Activated T-cell treated with anti-CD3 and anti-CD28 coated beads, Interleukin-2, amount 50 U/mL, for 1 hour (primary cell): Measurements from ENCODE around the gene KRT8.
"Not testable (repeated sequence)": the region's sequence is repeated elsewhere in the genome, so short reads cannot be mapped to it uniquely, and the experiment has no call there.

Experiments used
- DNase-seq: peaks from one replicate; pipeline ENCODE4 v3.0.0-alpha.2; 2020

The KRT8 gene

DNA sequence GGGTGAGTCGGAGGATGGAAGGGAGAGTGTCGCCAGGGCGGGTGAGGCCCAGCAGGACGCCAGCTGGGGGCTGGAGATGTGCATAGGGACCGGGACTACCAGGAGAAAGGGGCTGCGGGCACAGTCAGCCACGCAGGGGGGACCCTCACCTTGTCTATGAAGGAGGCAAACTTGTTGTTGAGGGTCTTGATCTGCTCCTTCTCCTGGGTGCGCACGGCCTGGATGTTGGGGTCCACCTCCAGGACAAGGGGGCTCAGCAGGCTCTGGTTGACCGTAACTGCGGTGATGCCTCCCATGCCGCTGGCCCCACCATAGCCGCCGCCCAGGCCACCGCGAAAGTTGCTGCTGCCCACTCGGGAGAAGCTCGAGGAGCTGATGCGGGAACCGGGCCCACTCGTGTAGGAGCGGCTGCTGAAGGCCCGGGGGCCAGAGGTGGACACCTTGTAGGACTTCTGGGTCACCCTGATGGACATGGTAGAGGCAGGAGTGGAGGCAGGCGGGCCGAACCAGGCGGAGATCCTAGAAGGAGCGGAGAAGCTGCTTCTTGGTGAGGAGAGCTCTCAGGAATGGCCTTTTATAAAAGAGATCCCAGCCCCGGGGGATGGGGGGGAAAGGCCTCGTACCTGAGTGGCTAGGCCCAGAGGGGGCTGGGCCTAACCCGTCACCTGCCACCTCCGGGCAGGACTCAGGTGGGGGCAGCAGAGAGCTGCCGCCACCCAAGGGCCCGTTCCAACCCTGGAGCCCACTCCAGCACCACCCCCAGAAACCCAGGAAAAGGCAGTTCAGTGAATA is at the start of gene KRT8:
TSS of gene KRT8 (minus strand) at position 568 of the 792 bp plus-strand sequence. CDS start at position 473, 95 bp downstream.
- DNase-seq, result not testable (repeated sequence)

DNA sequence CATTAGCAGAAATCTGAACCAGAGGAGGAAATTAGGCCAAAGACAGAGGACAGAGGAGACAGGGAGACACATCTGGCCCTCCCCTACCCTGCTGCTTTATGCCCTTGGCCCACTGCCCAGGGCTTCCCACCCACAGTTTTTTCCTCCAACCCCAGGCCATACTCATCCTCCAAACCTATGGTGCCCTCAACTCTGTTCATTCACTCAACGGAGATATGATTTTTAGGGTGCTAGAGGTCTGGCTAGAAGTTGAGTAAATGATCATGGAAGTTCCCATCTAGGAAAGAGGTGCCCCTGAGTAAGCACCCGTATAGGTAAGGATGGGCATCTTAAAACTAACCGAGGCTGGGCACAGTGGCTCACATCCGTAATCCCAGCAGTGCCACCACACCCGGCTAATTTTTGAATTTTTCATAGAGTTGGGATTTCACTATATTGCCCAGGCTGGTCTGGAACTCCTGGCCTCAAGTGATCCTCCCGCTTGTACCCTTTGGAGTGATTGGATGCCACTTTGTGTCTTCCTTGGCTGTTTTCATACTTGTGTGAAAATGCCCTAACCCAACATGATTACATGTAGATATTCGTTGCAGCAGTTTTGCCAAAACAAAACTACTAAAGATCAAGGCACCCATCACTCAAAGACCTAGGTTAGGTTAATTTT is 48.4 kb upstream of the KRT8 start:
- no peak for DNase-seq

DNA sequence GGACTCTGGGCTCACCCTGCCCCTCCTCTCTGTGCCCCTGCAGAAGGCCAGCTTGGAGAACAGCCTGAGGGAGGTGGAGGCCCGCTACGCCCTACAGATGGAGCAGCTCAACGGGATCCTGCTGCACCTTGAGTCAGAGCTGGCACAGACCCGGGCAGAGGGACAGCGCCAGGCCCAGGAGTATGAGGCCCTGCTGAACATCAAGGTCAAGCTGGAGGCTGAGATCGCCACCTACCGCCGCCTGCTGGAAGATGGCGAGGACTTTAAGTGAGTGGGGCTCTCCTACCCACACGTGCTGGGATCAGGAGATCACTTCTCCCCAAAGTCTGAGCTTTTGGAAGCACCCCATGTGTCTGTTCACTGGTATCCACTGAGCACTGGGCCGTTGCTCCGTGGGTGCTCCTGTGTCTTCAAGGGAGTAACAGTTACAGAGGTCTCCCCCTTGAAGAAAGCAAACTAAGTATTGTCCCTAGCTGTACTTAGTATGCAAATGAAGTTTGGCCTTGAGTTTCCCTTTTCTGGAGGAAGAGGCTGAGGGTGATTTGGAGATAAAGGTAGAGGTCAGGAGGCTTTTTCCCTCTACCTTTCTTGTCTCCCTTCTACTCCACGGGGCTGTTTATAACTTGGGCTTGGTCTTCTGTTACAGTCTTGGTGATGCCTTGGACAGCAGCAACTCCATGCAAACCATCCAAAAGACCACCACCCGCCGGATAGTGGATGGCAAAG is 47.4 kb upstream of the KRT8 start:
- DNase-seq, result no peak

DNA sequence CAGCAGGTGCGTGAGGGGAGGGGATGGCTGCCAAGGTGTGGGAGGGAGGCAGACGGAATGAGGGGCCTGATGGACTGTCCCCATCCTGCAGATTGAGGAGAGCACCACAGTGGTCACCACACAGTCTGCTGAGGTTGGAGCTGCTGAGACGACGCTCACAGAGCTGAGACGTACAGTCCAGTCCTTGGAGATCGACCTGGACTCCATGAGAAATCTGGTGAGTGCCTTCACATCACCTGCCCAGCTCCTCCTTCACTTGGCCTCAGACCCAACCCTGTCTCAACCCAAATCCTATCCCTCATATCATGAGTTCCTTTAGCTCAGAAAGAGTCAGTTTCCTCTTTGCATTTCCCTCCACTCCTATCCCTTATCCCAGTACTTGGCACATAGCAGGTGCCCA is 46.8 kb upstream of the KRT8 start:
- DNase-seq, result no peak

DNA sequence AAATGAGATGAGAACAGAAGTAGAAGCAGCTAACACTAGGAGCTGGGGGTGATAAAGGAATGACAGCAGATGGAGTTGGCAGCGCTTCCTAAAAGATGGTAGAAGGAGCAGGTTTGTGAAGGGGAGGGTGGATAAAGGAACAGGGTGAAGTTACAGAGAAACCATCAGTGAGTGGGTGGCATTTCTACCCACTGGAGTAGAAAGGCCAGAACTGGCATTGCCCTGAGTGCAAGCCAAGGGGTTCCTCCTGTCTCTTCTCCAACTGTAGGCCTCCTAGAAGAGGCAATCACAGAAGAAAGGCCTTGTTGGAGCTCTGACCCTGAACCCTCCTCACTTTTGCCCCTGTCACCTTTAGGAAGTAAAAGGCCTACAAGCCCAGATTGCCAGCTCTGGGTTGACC is 46.2 kb upstream of the KRT8 start:
- no peak for DNase-seq

DNA sequence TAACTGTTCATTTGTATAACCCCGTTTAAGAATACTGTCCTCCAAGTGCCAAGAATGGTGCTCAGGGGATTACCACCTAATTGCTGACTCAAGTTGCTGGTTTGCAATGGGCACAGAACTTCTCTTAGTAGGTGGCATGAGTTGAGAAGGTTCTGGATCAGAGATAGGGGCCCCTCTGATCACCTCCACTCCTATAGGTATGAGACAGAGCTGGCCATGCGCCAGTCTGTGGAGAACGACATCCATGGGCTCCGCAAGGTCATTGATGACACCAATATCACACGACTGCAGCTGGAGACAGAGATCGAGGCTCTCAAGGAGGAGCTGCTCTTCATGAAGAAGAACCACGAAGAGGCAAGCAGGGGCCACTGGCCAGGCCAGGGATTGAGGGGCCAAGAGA is 45.7 kb upstream of the KRT8 start:
- no peak for DNase-seq

DNA sequence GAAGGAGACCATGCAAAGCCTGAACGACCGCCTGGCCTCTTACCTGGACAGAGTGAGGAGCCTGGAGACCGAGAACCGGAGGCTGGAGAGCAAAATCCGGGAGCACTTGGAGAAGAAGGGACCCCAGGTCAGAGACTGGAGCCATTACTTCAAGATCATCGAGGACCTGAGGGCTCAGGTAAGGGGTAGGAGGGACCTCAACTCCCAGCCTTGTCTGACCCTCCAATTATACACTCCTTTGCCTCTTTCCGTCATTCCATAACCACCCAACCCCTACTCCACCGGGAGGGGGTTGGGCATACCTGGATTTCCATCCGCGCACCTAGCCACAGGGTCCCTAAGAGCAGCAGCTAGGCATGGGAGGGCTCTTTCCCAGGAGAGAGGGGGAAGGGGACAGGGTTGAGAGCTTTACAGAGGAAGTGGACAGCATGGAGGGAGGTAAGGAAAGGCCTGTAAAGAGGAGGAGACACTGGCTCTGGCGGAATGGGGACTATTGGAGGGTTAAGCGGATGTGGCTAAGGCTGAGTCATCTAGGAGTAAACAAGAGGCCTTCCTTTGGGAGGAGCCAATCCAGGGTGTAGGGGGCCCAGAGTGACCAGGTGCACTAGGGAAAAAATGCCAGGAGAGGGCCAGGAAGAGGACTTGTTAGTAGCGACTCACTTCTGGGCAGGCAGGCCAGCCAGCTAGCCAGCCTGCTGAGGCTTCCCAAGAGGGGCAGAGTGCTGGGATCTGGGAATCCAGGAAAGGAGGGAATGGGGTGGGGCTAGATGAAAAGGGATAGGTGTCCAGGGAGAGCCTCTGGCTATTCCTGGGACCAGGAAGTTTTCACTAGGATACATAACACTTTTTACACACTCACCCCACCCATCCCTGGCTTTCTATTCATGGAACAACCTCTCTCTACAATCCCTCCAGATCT is 44.8 kb upstream of the KRT8 start:
- no peak for DNase-seq

DNA sequence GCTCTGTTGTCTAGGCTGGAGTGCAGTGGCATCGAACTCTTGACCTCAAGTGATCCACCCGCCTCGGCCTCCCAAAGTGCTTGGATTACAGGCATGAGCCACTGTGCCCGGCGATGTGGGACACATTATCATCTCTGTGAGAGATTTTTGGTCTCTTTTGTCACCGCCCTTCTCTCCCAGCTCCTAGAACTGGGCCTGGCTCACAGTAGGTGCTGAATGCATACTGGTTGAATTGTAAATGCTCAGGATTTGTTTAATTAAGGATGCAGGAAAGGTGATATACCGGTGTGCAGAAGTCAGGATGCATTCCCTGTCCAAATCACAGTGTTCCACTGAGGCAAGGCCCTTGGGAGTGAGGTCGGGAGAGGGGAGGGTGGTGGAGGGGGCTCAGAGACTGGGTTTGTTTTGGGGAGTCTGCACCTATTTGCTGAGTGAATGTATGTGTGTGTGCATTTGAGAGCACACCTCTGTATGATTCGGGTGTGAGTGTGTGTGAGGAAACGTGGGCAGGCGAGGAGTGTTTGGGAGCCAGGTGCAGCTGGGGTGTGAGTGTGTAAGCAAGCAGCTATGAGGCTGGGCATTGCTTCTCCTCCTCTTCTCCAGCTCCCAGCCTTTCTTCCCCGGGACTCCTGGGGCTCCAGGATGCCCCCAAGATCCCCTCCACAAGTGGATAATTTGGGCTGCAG is 43.0 kb upstream of the KRT8 start:
- DNase-seq, result no peak

DNA sequence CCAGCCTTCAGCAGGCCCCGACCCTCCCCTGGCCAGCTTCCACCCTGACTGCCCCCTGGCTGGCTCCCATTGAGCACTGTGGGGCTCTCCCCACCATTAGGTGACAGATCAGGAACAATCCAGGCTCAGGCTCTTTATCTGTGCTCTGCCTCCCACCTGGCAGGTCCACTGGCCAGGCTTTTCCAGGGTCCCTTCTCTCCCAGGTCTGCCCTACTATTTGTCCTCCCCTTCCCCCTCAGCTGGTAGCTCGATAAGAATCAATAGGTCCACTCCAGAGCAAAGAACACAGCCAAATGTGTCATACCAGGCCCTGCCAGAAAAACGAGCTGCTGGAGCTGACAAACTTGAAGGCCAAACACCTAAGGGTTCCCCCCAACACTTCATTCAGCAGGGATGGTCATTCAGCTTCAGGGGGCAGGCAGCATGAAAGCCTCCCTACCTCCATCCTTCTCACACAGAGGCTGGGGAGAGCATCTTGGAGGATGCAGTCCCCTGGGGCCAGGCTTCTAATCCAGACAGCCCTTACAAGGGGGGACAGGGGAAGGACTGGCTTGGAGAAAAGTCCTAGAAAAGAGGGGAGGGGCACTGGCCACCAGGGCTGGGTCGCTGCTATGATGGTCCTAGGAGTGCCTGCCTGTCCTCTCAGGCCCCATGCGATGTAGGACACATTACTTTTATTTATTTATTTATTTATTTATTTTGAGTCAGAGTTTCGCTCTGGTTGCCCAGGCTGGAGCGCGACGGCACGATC is 42.1 kb upstream of the KRT8 start:
- no peak for DNase-seq

DNA sequence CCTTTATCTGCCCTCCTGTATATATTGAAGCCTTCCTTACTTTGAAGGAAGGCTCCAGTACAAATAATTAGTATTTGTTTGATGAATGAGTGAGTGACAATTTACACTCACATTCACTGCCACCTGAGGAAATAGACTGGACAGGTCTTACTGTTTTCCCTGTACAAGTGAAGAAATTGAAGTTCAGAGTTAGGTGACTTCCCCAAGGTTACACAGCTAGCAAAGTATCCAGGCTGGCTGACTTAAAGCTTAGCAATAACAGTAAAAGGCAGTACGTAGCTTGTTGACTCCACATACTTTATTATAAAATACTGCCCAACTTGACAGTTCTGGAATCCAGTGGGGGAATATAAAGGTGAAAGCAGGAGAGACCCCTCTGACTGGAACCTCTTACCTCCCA is 41.5 kb upstream of the KRT8 start:
- DNase-seq, result no peak

DNA sequence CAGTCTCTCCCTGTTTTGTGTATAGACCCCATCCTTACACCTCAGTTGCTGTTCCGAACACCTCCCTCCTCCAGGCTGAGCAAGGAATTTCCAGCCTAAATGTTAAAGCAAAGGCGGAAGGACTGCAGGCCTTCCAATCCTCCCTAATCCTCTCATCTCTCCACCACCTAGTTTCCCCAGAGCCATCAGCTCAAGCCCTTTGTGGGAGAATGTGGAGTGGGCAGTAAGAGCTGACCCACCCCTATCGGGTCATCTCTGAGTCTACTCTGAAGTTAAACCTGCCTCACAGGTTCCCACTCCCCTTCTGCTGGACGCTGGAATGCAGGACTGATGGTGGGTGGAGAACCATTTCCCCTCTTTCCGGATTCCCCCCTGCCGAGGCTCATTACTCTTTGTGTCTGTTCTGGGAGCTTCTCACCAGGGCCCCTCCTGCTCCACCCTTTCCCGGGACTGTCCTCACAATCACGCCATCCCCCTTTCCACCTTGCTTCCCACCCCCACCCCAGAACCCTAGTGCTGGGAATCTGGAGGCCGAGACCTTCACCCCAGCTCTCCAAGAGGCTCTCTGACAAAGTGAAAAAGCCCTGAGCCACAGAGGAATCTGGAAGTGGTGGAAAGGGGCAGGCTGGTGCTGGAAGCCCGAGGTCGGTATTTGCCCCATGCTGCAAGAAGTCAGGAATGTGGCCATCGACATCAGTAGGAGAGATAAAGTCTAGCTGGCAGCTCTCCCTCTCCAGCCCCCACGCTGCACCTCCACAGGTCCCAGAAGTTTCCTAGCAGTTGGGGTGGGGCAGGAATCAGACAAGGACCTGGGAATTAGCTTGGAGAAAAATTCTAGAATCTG is 40.7 kb upstream of the KRT8 start:
- DNase-seq, result no peak

DNA sequence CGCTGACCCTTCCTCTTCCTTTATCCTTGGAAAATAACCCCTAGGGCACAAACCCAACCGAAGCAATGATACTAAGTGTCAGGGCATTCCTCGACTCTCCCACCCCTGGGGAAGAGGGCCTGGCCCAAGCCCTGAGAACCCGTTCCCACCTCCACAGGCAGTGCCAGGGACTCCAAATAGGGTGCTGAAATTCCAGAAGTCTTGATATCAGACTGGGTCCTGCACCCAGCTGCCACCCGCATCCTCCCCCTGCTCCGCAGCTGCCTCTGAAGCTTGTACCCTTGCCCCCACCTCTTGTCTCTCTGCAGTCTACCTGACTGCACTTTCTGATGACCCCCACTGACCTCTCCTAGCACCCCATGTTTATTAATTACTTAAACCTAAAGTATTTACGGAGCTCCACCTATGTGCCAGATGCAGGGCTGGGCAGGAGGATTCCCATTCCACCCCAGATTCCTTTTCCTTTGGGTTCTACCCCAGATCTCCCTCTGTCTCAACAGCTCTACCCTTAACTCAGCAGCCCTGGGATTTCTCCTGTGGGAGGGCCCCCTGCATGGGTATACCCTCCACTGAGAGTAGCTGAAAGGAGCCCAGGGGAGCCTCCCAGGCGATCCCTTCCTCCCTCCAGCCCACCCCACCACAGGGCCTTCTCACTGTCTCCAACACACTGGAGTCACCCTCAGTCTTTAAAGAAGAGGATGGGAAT is 40.0 kb upstream of the KRT8 start:
- DNase-seq, result no peak

DNA sequence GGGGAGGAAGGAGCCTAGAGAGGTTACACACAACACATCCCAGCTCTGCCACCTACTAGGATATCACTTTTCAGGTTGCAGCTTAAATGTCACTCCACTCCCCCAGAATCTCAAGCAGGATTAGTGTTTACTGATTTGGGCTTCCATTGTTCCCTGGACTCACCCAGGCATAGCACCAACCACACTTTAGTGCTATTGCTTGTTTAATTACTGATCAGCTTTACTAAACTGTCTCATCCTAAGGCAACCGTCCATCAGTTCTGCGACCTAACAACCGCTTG is 38.0 kb upstream of the KRT8 start:
- DNase-seq, result no peak

DNA sequence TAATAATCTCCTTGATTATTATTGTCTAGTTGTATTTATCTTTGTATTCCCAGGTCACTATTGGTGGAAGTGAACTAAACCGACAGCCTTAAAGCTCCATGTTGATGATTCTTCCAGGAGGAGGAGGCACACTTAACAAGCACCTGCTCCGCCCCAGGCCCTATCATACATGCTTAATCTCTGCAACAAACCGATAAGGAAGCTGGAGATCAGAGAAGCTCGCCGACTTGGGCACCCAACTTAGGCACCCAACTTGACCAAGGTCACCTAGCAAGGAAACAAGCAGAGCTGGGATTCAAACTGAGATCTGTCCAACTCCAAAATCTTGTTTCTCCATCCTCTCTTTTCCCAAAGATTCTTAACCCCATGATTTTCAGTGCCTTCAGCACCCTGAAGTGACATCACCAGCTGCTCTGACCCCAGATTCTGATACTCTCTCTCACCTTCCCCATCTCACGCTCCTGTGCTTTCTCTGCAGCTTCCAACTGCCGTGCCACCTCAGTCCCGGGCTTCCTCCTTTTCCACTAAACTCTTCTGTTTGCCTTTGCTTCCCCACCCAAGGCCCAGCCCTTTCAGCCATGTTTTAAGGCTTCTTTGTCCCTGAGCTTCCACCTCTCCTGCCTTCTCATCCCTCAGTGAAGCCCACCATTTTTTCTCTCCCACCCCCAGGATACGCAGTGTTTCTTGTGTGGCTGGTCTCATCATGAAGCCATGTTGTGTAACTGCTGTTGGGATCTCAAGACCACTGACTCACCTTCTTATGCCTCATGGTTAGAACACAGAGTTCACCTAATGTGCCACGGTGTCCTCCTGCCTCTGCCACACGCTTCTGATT is 37.4 kb upstream of the KRT8 start:
- DNase-seq, result no peak

DNA sequence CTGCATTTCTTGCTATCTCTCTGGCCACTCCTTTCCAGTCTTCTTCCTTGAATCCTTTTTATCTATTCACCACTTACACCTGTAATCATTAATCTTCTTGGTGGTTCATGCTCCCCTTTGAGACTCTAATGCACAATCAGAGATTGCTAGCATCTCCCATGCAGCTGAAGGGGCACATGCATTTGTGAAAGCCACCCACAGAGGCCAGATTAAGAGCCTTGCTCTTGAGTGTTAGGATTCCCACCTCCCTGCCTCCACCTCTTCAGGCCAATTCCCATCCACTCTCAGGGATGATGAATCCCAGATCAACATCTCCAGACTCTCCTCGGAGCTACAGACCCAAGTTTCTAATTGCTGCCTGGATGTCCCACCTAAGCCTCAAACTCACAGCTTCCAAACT is 24.7 kb upstream of the KRT8 start:
- DNase-seq, result no peak

DNA sequence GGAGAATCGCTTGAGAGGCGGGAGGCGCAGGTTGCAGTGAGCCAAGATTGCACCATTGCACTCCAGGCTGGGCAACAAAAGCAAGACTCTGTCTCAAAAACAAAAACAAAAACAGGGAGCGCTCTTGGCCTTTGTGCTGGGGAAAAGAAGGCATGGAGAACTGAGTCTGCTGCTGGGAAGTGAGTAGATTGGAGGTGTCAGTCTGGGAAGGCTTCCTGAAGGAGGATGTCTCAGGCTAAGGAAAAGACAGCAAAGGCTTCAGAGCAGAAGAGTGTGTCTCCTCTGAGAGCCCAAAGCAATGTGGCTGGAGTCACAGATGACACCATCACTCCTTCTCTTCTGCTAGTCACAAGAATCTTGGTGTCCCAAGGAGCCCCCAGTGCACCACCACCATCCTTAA is 23.1 kb upstream of the KRT8 start:
- DNase-seq, result no peak

DNA sequence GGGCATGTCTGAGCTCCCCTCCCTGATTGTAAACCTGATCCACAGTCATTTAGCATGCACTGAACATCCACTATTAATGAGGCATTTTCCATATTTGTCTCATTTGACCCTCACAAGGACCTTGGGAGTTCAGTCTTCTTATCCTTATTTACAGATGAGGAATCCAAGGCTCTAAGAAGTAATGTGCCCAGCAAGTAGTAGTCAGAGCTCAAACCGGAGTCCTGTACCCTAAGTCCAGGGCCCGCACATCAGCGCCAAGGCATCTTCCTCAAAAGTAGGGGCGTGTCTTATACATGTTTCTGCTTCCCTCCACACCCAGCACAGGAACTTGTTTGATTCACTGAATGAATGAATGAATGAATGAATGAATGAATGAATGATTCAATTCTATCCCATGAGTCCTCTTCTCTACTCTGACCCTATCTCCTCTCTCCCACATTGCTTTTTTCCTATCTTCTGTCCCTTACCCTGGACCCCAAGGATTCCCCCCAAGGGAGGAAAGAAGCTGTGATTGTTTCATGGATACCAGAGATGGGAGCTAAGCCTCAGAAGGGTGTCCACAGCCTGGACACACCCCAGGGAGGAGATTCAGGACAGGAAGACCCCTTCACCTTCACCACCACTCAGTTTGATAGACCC is 21.8 kb upstream of the KRT8 start:
- DNase-seq, result no peak

DNA sequence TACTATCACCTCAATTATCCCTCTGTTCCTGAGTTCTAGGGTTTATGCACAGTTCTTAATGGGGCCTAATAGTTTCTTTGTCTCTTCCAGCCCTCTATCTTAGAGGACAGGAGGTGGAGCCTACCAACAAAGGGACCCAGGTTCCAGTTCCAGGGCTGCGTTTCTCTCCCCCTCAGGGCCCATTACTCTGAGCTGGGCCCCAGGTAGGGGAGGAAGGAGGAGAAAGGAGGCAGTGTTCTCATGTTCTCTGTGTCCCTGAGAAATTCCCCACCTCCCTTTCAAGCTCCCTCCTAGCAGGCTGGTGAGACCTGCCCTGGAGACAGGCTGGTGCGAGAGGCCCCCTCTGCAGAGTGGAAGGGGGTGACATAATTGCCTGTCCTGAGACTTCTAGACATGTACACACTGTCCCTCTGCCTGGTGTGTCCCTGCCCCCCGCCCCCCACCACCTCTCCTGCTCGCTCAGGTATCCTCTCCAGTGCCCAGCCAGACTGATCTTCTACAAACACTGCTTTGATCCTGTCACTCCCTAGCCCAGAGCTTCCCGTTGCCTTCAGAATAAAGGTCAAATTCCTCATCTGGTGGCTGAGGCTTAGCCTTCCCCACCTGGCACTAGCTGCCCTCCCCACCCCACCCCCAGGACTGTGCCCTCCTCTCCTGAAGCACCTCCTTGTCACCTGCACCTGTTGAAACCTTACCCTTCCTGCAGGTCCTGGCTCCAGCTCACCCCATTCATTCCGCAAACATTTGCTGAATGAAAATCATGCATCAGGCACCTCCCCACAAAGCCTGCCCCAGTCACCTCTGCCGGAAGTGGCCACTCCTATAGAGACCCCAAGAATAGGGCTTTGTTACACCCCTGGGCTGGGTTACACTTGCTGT is 21.1 kb upstream of the KRT8 start:
- no peak for DNase-seq
